Neutrophil (primary cell): ENCODE measurements around the gene ITGA3.

Experiments used
- H3K27ac ChIP-seq: fragments of 200-600 bp; sonication (generic); 2 replicates; pipeline ENCODE4 v1.5.1; 2016; ENCODE audit warnings: mild to moderate bottlenecking, moderate library complexity
- H3K27me3 ChIP-seq: fragments of 200-600 bp; sonication (generic); 2 replicates; pipeline ENCODE4 v1.6.0; 2016; ENCODE audit warnings: mild to moderate bottlenecking
- H3K36me3 ChIP-seq: fragments of 200-600 bp; sonication (generic); 2 replicates; pipeline ENCODE4 v1.5.1; 2017
- H3K4me1 ChIP-seq, 2 experiments: fragments of 200-600 bp in 1 of 2; sonication (generic) in 1 of 2; 1 replicate in 1 of 2; 2 replicates in 1 of 2; pipeline versions ENCODE4 v1.5.1 to v1.6.1; 2013 to 2016; ENCODE audit warnings: low read depth in 1 of 2, low read length in 1 of 2, mild to moderate bottlenecking in 1 of 2, moderate library complexity in 1 of 2; ENCODE audit not compliant: control insufficient read depth in 1 of 2, insufficient read depth in 1 of 2
- H3K4me3 ChIP-seq, 2 experiments: fragments of 200-600 bp in 1 of 2; sonication (generic) in 1 of 2; 1 replicate in 1 of 2; 2 replicates in 1 of 2; pipeline ENCODE4 v1.5.1; 2013 to 2016; ENCODE audit warnings: low read depth in 1 of 2, low read length in 1 of 2, mild to moderate bottlenecking in 1 of 2, moderate library complexity in 1 of 2
- H3K9me3 ChIP-seq: fragments of 200-600 bp; sonication (generic); 2 replicates; pipeline ENCODE4 v1.5.1; 2016
- CTCF ChIP-seq: fragments of 200-600 bp; sonication (generic); IDR thresholded peaks from 2 replicates; pipeline ENCODE4 v1.5.1; 2016; ENCODE audit warnings: antibody characterized with exemption

ITGA3 gene

DNA sequence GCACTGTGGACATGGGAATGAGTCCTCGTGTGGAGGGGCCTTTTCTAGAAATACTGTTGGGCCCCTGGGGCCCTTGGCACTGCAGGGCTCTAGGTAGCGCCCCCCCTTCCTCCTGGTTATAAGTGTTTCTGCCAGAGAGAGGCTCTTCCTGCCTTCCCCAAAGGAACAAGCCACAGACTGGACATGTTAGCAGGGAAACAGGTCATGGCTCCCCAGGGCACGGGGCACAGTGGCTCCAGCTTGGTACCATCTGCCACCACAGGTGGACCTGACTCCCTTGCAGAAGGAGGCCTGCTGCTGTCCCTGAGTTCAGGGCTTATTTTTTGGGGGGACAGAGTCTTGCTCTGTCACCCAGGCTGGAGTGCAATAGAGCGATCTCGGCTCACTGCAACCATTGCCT lies 48.0 kb downstream of the ITGA3 start:
- H3K36me3 ChIP-seq, result no peaks in the 10 kb centered on the region
- H3K27me3 ChIP-seq, result no peaks in the 10 kb centered on the region
- no peaks in the 10 kb centered on the region for H3K9me3 ChIP-seq
- H3K27ac ChIP-seq, result no peak overlapping the region
- H3K4me1 ChIP-seq, result no peaks in the 10 kb centered on the region
- no peak for TF ChIP-seq CTCF
- H3K4me3 ChIP-seq, result no peak overlapping the region

- TF ChIP-seq CTCF, result no peak
- H3K4me1 ChIP-seq, result no peaks in the 10 kb centered on the region
- H3K27me3 ChIP-seq, result no peaks in the 10 kb centered on the region
- no peak overlapping the region for H3K4me3 ChIP-seq
- H3K27ac ChIP-seq, result no peak overlapping the region
- no peaks in the 10 kb centered on the region for H3K36me3 ChIP-seq
- no peaks in the 10 kb centered on the region for H3K9me3 ChIP-seq
Measured at GRCh38 chr17:50105811-50106210, 49.9 kb downstream of the ITGA3 start.

- no peak for TF ChIP-seq CTCF
- Histone ChIP-seq H3K4me1 (no peaks in the 10 kb centered on the region), H3K4me3 (no peak overlapping the region), H3K27me3 (no peaks in the 10 kb centered on the region), H3K36me3 (no peaks in the 10 kb centered on the region), H3K27ac (no peak overlapping the region), H3K9me3 (no peaks in the 10 kb centered on the region)
Measured at GRCh38 chr17:50106393-50107131, 50.7 kb downstream of the ITGA3 start.

DNA sequence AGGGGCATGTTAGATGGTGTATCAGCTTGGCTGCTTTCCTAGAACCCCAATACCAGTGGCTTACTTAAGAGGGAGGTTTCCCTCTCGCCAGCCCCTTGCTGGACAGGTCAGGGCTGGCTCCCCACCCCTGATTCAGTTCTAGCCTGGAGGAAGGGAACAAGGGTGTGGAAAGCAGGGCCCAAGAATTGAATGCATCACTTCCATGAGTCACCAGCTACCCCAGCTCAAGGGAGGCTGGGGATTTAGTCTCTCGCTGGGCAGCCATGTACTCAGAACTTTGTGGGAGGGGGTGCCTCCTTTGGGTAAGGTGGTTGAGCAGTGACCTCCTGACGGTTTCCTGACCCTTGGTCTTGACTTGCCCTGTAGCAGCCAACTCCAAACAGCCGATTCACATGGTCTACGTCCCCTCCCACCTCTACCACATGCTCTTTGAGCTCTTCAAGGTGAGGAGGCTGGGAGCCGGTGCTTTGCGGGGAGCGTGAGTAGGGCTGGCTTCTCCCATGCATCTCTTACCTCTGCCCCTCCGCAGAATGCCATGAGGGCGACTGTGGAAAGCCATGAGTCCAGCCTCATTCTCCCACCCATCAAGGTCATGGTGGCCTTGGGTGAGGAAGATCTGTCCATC lies 52.0 kb downstream of the ITGA3 start:
- Histone ChIP-seq H3K4me1 (no peaks in the 10 kb centered on the region), H3K9me3 (no peaks in the 10 kb centered on the region), H3K27me3 (no peaks in the 10 kb centered on the region), H3K27ac (no peak overlapping the region), H3K36me3 (no peaks in the 10 kb centered on the region), H3K4me3 (no peak overlapping the region)
- TF ChIP-seq CTCF, result no peak

- no peak for TF ChIP-seq CTCF
- Histone ChIP-seq H3K27me3 (no peaks in the 10 kb centered on the region), H3K9me3 (no peaks in the 10 kb centered on the region), H3K36me3 (no peaks in the 10 kb centered on the region), H3K4me1 (no peaks in the 10 kb centered on the region), H3K27ac (no peak overlapping the region), H3K4me3 (no peak overlapping the region)
Measured at GRCh38 chr17:50108556-50108955, 52.6 kb downstream of the ITGA3 start.
